BJ (cell line): ENCODE data around the gene PSD4. TPM values are rescaled to one million over a fixed set of nuclear protein-coding genes. Genes with fewer than 3 reads are reported as not detected.

Source experiments
- CTCF ChIA-PET: fragments of 350-600 bp; formaldehyde crosslinking; extraction: SDS; loops from one replicate; lab custom pipeline; 2021; ENCODE audit warnings: antibody characterized with exemption, inconsistent platforms; lab: Yijun Ruan, JAX
- POLR2A ChIA-PET: fragments of 300-600 bp; sonication (Branson Sonifier 250); formaldehyde crosslinking; extraction: SDS; loops from one replicate; lab custom pipeline; 2021; ENCODE audit warnings: antibody characterized with exemption; lab: Charles Lee
- DNase-seq: peaks from one replicate; pipeline ENCODE4 v3.0.0-alpha.2; 2011; ENCODE audit warnings: low read depth
- H3K27me3 ChIP-seq: 2 replicates; pipeline ENCODE4 v1.6.0; 2011; ENCODE audit warnings: low read length; ENCODE audit not compliant: control insufficient read depth, insufficient read depth
- H3K36me3 ChIP-seq: 2 replicates; pipeline ENCODE4 v1.5.1; 2011; ENCODE audit warnings: low read length; ENCODE audit not compliant: control insufficient read depth, insufficient read depth
- H3K4me3 ChIP-seq: 2 replicates; pipeline ENCODE4 v1.5.1; 2011; ENCODE audit warnings: low read depth, mild to moderate bottlenecking, control low read depth, low read length
- polyA plus RNA-seq: library from polyadenylated mRNA; depleted of rRNA; stranded (reverse); fragments of >200 nt; gene quantifications from 2 replicates; pipeline ENCODE4 v1.2.3, GENCODE V29; 2011
- TF ChIP-seq, protein P1 (sequence below): IDR thresholded peaks from 2 replicates; pipeline ENCODE4 v1.5.1; 2011; ENCODE audit warnings: low read depth, mild to moderate bottlenecking, control low read depth, inconsistent platforms, low read length, moderate library complexity; ENCODE audit not compliant: insufficient read depth

PSD4 gene
- polyA plus RNA-seq, 1 experiment, result 1.9 TPM

DNA sequence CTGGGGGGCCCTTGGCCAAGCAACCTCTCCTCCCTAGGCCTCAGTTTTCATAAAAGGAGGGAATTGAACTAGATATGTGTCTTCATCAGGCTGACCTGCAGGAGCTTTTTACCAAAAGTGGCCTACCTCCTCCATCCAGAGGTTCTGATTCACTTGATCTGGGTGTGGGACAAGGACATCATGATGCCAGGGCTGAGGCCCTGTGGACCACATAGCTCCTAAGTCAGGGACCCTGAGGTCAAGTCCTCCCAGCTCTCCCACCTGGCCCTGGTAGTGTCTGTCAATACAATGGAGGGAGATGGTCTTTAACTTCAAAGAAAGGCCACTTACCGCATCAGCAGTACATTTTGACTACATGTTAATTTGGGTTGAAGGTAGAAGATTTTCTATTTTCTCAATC lies 35.9 kb upstream of the PSD4 start:
- CTCF ChIA-PET, result interaction anchor here (0.6 to 12.2 kb wide), 31 partner anchors 9 to 1954 kb away, joined by 3 to 213 read pairs (median 7); partner anchors contain the start of gene IL1RN
- POLR2A ChIA-PET, result interaction anchor here (0.7 kb wide), 1 partner anchor 239 kb away, joined by 3 read pairs; no protein-coding TSS in a partner anchor
- TF ChIP-seq, protein P1, sequence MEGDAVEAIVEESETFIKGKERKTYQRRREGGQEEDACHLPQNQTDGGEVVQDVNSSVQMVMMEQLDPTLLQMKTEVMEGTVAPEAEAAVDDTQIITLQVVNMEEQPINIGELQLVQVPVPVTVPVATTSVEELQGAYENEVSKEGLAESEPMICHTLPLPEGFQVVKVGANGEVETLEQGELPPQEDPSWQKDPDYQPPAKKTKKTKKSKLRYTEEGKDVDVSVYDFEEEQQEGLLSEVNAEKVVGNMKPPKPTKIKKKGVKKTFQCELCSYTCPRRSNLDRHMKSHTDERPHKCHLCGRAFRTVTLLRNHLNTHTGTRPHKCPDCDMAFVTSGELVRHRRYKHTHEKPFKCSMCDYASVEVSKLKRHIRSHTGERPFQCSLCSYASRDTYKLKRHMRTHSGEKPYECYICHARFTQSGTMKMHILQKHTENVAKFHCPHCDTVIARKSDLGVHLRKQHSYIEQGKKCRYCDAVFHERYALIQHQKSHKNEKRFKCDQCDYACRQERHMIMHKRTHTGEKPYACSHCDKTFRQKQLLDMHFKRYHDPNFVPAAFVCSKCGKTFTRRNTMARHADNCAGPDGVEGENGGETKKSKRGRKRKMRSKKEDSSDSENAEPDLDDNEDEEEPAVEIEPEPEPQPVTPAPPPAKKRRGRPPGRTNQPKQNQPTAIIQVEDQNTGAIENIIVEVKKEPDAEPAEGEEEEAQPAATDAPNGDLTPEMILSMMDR, result no peak
- no peaks in the 10 kb centered on the region for H3K36me3 ChIP-seq
- DNase-seq, result no peak
- no peak overlapping the region for H3K4me3 ChIP-seq
- H3K27me3 ChIP-seq, result no peaks in the 10 kb centered on the region

DNA sequence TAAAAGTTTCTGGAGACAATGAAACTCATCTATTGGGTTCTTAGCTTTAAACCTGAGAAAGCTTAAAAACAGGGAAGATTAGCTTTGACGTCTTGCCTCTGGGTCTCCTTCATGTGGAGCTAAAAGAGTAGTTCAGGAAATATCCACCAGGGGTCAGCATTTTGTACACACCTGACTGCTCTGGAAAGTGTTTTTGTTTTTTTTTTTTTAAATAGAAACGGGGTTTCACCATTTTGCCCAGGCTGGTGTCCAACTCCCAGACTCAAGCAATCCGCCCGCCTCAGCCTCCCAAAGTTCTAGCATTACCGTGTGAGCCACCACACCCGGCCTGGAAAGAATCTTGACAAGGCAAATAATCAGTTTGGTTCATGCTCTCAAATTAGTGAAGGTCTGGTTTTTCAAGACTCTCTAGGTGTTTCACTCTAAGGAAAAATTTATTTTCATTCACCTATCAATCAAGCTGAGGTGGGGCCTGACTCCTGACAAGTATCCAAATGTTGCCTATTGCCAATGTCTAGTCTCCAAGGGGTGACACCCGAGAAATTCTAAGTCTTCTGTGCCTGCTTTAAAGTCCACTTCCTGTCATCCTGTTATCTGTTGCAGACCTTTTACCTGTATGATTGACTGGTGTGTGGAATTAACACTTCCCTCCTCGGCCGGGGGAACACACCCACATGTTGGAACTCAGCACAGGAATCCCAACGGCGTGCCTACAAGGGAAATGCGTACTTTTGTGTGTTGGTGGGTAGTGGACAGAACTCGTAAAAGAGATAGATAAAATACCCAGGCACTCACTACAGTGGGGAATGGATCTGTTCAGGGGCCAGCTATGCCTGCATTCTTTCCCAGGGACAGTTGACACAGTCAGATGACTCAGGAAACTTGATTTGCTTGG lies 35.1 kb upstream of the PSD4 start:
- Histone ChIP-seq H3K27me3 (no peaks in the 10 kb centered on the region), H3K36me3 (no peaks in the 10 kb centered on the region), H3K4me3 (no peak overlapping the region)
- TF ChIP-seq, protein P1, result peak; percentile 75
- DNase-seq, result peak; percentile 11
- ChIA-PET POLR2A (interaction anchor here (0.6 to 0.7 kb wide), 2 partner anchors 111 to 238 kb away, joined by 3 read pairs; no protein-coding TSS in a partner anchor), CTCF (interaction anchor here (0.6 to 12.2 kb wide), 33 partner anchors 9 to 1955 kb away, joined by 3 to 213 read pairs (median 5); partner anchors contain the start of gene IL1RN)

DNA sequence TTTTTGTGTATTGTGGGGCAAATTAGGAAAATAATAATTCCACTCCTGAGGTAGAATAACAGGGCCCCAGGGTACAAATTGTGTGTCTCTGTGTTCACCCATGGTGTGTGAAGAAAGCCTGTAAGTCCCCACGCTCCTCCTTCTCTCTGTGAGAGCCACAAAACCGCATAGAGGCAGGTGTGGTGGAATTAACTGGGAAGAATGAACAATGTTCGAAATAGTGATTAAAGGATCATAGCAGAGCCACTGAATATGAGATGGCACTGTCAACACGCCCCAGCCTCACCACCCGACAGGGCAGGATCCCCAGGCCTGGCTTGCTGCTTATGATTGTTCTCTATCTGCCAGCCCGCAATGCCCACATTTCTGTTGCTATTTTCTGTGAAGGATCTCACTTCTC lies 32.3 kb upstream of the PSD4 start:
- no peak overlapping the region for H3K4me3 ChIP-seq
- no peak for DNase-seq
- TF ChIP-seq, protein P1, result no peak
- CTCF ChIA-PET, result interaction anchor here (1.1 to 12.2 kb wide), 4 partner anchors 16 to 248 kb away, joined by 4 to 213 read pairs (median 76); no protein-coding TSS in a partner anchor
- no peaks in the 10 kb centered on the region for H3K27me3 ChIP-seq
- no peaks in the 10 kb centered on the region for H3K36me3 ChIP-seq
- POLR2A ChIA-PET, result interaction anchor here (0.6 kb wide), 1 partner anchor 123 kb away, joined by 11 read pairs; no protein-coding TSS in a partner anchor

DNA sequence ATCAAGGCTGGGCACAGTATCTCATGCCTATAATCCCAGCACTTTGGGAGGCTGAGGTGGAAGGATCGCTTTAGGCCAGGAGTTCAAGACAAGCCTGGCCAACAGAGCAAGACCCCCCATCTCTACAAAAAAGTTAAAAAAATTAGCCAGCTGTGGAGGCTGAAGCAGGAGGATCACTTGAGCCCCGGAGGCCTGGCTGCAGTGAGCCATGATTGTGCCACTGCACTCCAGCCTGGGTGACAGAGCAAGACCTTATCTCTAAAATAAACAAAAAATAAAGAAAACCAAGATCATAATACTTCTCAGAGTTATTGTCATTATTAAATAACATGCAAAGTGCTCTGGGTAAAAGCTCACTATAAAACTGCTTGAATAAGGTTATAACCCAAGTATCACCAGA lies 31.5 kb upstream of the PSD4 start:
- TF ChIP-seq, protein P1, result no peak
- Histone ChIP-seq H3K4me3 (no peak overlapping the region), H3K27me3 (no peaks in the 10 kb centered on the region; the same call in 1 of the 2 replicates), H3K36me3 (no peaks in the 10 kb centered on the region)
- CTCF ChIA-PET, result interaction anchor here (5.7 to 12.2 kb wide), 3 partner anchors 15 to 247 kb away, joined by 44 to 213 read pairs (median 107); no protein-coding TSS in a partner anchor
- no peak for DNase-seq
- POLR2A ChIA-PET, result interaction anchor here (0.6 kb wide), 1 partner anchor 24 kb away, joined by 3 read pairs; no protein-coding TSS in a partner anchor

DNA sequence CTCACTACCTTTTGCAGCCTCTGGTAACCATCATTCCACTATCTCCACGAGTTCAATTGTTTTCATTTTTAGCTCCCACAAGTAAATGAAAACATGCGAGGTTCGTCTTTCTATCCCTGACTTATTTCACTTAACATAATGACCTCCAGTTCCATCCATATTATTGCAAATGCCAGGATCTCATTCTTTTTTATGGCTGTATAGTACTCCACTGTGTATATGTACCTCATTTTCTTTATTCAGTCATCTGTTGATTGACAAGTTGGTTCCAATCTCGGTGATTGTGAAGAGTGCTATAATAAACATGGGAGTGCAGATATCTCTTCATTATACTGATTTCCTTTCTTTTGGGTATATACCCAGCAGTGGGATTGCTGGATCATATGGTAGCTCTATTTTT lies 29.5 kb upstream of the PSD4 start:
- no peak for DNase-seq
- ChIA-PET CTCF (interaction anchor here (0.7 to 12.2 kb wide), 7 partner anchors 11 to 263 kb away, joined by 3 to 213 read pairs (median 3); no protein-coding TSS in a partner anchor), POLR2A (no interaction called here)
- H3K36me3 ChIP-seq, result no peaks in the 10 kb centered on the region
- no peaks in the 10 kb centered on the region; the same call in 1 of the 2 replicates for H3K27me3 ChIP-seq
- H3K4me3 ChIP-seq, result no peak overlapping the region
- TF ChIP-seq, protein P1, result no peak
